AG04450 (cell line): ENCODE measurements around the gene NSUN4. TPM values are rescaled to one million over a fixed set of nuclear protein-coding genes. Genes with fewer than 3 reads are reported as not detected.

Experiments used
- CTCF ChIA-PET: fragments of 300-600, 350-600 bp; formaldehyde crosslinking; extraction: SDS; loops from one replicate; lab custom pipeline; 2022; ENCODE audit warnings: antibody characterized with exemption, inconsistent platforms; lab: Charles Lee
- POLR2A ChIA-PET: fragments of 350-600 bp; formaldehyde crosslinking; extraction: SDS; loops from one replicate; lab custom pipeline; 2021; ENCODE audit warnings: antibody characterized with exemption, inconsistent platforms; lab: Yijun Ruan, JAX
- DNase-seq: peaks from one replicate; pipeline ENCODE4 v3.0.0-alpha.2; 2011; ENCODE audit warnings: low read depth, low spot score
- H3K27ac ChIP-seq: one replicate; pipeline ENCODE4 v1.5.1; 2012; ENCODE audit warnings: low read depth, low read length, control low read depth
- H3K27me3 ChIP-seq: one replicate; pipeline ENCODE4 v1.6.0; 2012; ENCODE audit warnings: low read length; ENCODE audit not compliant: control insufficient read depth, insufficient read depth
- H3K4me3 ChIP-seq: 2 replicates; pipeline ENCODE4 v1.5.1; 2011; ENCODE audit warnings: mild to moderate bottlenecking, low read depth, low read length, control low read depth
- H3K9me3 ChIP-seq: 2 replicates; pipeline ENCODE4 v1.5.1; 2012; ENCODE audit warnings: low read length; ENCODE audit not compliant: control insufficient read depth, insufficient read depth
- polyA plus RNA-seq: library from polyadenylated mRNA; depleted of rRNA; stranded (reverse); fragments of >200 nt; gene quantifications from 2 replicates; pipeline ENCODE4 v1.2.3, GENCODE V29; 2011
- TF ChIP-seq, protein P1 (sequence below): IDR thresholded peaks from 2 replicates; pipeline ENCODE4 v1.5.1; 2011; ENCODE audit warnings: low read depth, low read length, control low read depth, inconsistent platforms

Gene NSUN4
- polyA plus RNA-seq, 1 experiment = 18.4 TPM

DNA sequence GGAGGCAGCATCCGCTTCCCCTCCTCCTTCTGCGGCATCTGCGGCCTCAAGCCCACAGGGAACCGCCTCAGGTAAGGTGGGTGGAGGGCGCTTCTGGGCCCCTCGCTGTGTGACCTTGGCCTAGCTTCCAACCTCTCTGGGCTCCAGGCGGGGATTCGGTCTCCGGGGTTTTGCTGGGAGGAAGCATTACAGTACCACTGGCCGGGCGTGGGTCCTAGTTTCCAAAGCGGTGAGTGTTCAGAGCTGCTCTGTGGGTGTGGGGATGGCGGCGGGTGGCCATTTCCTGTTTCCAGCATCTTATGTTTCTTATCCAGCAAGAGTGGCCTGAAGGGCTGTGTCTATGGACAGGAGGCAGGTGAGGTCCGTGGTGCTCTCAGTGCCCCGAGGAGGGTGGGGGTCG lies 65.1 kb downstream of the NSUN4 start:
- no peak overlapping the region for H3K4me3 ChIP-seq
- H3K9me3 ChIP-seq = peaks cover 2% of the 10 kb centered on the region; the same call in 1 of the 2 replicates
- peaks cover 16% of the 10 kb centered on the region for H3K27me3 ChIP-seq
- no peak overlapping the region for H3K27ac ChIP-seq
- TF ChIP-seq, protein P1, sequence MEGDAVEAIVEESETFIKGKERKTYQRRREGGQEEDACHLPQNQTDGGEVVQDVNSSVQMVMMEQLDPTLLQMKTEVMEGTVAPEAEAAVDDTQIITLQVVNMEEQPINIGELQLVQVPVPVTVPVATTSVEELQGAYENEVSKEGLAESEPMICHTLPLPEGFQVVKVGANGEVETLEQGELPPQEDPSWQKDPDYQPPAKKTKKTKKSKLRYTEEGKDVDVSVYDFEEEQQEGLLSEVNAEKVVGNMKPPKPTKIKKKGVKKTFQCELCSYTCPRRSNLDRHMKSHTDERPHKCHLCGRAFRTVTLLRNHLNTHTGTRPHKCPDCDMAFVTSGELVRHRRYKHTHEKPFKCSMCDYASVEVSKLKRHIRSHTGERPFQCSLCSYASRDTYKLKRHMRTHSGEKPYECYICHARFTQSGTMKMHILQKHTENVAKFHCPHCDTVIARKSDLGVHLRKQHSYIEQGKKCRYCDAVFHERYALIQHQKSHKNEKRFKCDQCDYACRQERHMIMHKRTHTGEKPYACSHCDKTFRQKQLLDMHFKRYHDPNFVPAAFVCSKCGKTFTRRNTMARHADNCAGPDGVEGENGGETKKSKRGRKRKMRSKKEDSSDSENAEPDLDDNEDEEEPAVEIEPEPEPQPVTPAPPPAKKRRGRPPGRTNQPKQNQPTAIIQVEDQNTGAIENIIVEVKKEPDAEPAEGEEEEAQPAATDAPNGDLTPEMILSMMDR = no peak
- CTCF ChIA-PET = interaction anchor here (2.1 to 2.4 kb wide), 2 partner anchors 41 to 123 kb away, joined by 6 to 22 read pairs; no protein-coding TSS in a partner anchor
- POLR2A ChIA-PET = no interaction called here
- DNase-seq = no peak

DNA sequence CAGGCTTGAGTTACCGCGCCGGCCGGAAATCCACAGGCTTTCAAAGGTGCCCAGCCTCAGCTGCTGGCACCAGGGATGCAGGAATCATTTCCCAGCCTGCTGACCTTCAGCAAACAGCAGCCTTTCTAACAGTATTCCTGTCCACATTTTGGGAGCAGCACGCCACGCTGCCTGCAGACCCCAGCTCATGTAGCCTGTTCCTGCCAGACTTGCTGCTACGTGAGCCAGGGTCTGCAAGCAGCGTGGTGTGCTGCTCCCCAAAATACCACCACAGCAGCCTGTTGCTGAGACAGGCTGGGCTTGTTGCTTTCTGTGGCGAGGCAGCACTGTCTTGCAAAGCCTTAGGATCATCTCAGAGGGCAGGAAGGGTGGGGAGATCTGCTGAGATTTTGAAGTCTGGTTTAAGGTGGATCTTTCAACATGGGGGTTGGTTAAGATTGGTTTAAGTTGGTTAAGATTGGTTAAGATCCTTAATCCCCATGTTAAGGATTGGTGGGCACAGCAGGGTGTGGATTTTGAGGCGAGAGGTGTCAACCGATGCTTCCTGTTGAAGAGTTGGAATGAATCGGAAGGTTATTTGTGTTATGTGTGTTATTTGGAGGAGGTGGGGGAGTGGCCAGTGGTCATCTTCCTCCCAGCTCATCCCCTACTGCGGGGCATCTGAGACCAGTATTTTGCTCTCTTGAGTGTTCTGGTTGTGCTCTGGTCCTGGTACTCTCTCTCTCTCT lies 66.4 kb downstream of the NSUN4 start:
- Histone ChIP-seq H3K27me3 (peaks cover 16% of the 10 kb centered on the region), H3K27ac (no peak overlapping the region), H3K9me3 (peaks cover 8% of the 10 kb centered on the region; the same call in 1 of the 2 replicates), H3K4me3 (0 out of 2 replicates have a peak overlapping the region, but pooled peaks have one; percentile 17)
- no peak for DNase-seq
- ChIA-PET CTCF (interaction anchor here (0.6 to 2.4 kb wide), 31 partner anchors 14 to 585 kb away, joined by 3 to 22 read pairs (median 6); partner anchors contain the start of gene NSUN4), POLR2A (interaction anchor here (0.6 kb wide), 1 partner anchor 122 kb away, joined by 8 read pairs; no protein-coding TSS in a partner anchor)
- TF ChIP-seq, protein P1 = no peak

DNA sequence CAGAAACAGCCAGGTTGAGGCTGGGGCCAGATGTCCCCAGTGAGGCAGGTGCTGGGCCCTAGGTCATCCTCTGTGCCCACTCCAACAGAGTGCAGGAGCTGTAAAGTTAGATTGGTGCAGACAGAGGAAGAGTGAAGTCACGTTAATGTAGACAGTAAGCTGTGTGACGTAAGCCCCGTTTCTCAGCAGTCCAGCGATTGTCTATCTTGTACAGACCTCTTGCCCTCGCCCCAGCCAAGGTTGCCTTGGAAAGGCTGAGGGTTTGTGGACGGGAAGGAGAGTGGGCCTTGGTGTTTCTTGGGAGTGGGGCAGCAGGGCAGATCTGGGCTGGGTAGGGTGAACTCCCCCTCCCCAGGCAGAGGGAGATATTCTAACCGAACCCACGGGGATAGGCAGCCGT lies 67.0 kb downstream of the NSUN4 start:
- CTCF ChIA-PET = interaction anchor here (0.6 to 2.3 kb wide), 4 partner anchors 40 to 959 kb away, joined by 3 to 16 read pairs (median 8); no protein-coding TSS in a partner anchor
- Histone ChIP-seq H3K9me3 (peaks cover 8% of the 10 kb centered on the region; the same call in 1 of the 2 replicates), H3K27ac (no peak overlapping the region), H3K4me3 (no peak overlapping the region), H3K27me3 (peaks cover 18% of the 10 kb centered on the region)
- POLR2A ChIA-PET = no interaction called here
- TF ChIP-seq, protein P1 = no peak
- no peak for DNase-seq

DNA sequence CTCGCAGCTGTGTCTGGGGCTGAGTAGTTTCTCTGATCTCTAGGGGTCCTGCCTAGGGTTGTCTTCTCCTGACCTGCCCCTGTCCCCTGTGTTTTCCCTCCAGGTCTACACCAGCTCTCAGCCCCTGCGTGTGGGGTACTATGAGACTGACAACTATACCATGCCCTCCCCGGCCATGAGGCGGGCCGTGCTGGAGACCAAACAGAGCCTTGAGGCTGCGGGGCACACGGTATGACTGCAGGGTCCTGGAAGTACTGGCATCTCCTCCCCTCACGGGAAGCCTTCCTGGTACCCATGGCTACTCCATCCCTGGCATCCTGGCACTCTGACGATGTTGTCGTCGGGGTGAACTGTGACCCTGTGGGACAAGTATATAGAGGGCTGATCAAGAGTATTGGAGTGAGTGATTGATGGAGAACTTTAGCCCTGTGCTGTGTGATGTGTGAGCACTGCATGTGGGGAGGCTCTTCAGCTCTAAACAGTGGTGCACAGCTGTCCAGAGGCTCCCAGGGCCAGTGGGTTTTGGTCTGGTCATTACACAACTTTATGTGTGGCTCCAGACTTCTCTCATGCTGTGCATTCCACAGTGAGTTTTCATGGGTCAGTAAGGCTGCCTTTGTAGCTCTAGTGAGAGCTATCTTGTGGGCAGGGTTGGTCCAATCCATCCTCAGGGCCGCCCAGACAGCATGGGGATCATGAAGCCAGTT lies 67.9 kb downstream of the NSUN4 start:
- CTCF ChIA-PET = interaction anchor here (0.9 to 2.3 kb wide), 6 partner anchors 38 to 140 kb away, joined by 3 to 16 read pairs (median 4); no protein-coding TSS in a partner anchor
- TF ChIP-seq, protein P1 = no peak

More for the DNA sequence above, 67.9 kb downstream of the NSUN4 start:
- Histone ChIP-seq H3K4me3 (no peak overlapping the region), H3K27ac (no peak overlapping the region), H3K9me3 (peaks cover 8% of the 10 kb centered on the region; the same call in 1 of the 2 replicates), H3K27me3 (peaks cover 18% of the 10 kb centered on the region)
- POLR2A ChIA-PET = interaction anchor here (0.7 kb wide), 1 partner anchor 28 kb away, joined by 3 read pairs; no protein-coding TSS in a partner anchor
- DNase-seq = no peak
